ENCODE data around the gene NR5A2. TPM values are rescaled to one million over a fixed set of nuclear protein-coding genes. Genes with fewer than 3 reads are reported as not detected.

Gene NR5A2
- total RNA-seq, 2 experiments from 2014 or later: 0.13 to 0.15 TPM

- no peak for DNase-seq
- Mint-ChIP-seq H3K4me1 (no peaks in the 10 kb centered on the region), H3K9me3 (no peaks in the 10 kb centered on the region), H3K36me3 (ENCODE audit: low read depth) (no peaks in the 10 kb centered on the region), H3K27ac (no peak overlapping the region), H3K27me3 (peaks cover 6% of the 10 kb centered on the region), H3K4me3 (no peak overlapping the region)
- CTCF ChIA-PET: no interaction called here
- POLR2A ChIA-PET: no interaction called here
Observed at GRCh38 chr1:200194477-200194876, 167.0 kb downstream of the NR5A2 start.

GRCh38 chr1:200198236-200198635 is 170.7 kb downstream of the NR5A2 start:
- POLR2A ChIA-PET: no interaction called here
- Mint-ChIP-seq H3K4me3 (no peak overlapping the region), H3K36me3 (ENCODE audit: low read depth) (no peaks in the 10 kb centered on the region), H3K27ac (no peak overlapping the region), H3K4me1 (no peaks in the 10 kb centered on the region), H3K9me3 (peaks cover 5% of the 10 kb centered on the region), H3K27me3 (peaks cover 9% of the 10 kb centered on the region)
- no peak for DNase-seq
- CTCF ChIA-PET: no interaction called here

GRCh38 chr1:200205216-200205995 is 177.9 kb downstream of the NR5A2 start:
- Mint-ChIP-seq H3K27me3 (peaks cover 22% of the 10 kb centered on the region), H3K4me1 (peaks cover 2% of the 10 kb centered on the region), H3K27ac (no peak overlapping the region), H3K9me3 (peaks cover 5% of the 10 kb centered on the region), H3K4me3 (no peak overlapping the region), H3K36me3 (ENCODE audit: low read depth) (no peaks in the 10 kb centered on the region)
- DNase-seq: no peak
- POLR2A ChIA-PET: no interaction called here
- CTCF ChIA-PET: interaction anchor here (0.5 kb wide), 1 partner anchor 192 kb away, joined by 3 read pairs; no protein-coding TSS in a partner anchor

GRCh38 chr1:200206340-200206739 is 178.8 kb downstream of the NR5A2 start:
- H3K36me3 Mint-ChIP-seq (ENCODE audit: low read depth): no peaks in the 10 kb centered on the region
- peaks cover 5% of the 10 kb centered on the region for H3K9me3 Mint-ChIP-seq
- H3K27ac Mint-ChIP-seq: no peak overlapping the region
- ChIA-PET CTCF (no interaction called here), POLR2A (no interaction called here)
- DNase-seq: no peak
- H3K4me1 Mint-ChIP-seq: peaks cover 2% of the 10 kb centered on the region
- H3K27me3 Mint-ChIP-seq: peaks cover 22% of the 10 kb centered on the region
- H3K4me3 Mint-ChIP-seq: no peak overlapping the region

GRCh38 chr1:200206761-200207160 is 179.3 kb downstream of the NR5A2 start:
- Mint-ChIP-seq H3K4me1 (peaks cover 2% of the 10 kb centered on the region), H3K27me3 (peaks cover 22% of the 10 kb centered on the region), H3K36me3 (ENCODE audit: low read depth) (no peaks in the 10 kb centered on the region), H3K4me3 (no peak overlapping the region), H3K27ac (no peak overlapping the region), H3K9me3 (peaks cover 5% of the 10 kb centered on the region)
- CTCF ChIA-PET: no interaction called here
- no peak for DNase-seq
- POLR2A ChIA-PET: no interaction called here

- H3K36me3 Mint-ChIP-seq (ENCODE audit: low read depth): no peaks in the 10 kb centered on the region
- H3K4me1 Mint-ChIP-seq: peaks cover 2% of the 10 kb centered on the region
- no peak for DNase-seq
- H3K9me3 Mint-ChIP-seq: peaks cover under 1% of the 10 kb centered on the region
- H3K27me3 Mint-ChIP-seq: peaks cover 19% of the 10 kb centered on the region
- H3K4me3 Mint-ChIP-seq: no peak overlapping the region
- ChIA-PET POLR2A (interaction anchor here (0.7 kb wide), 1 partner anchor 178 kb away, joined by 3 read pairs; no protein-coding TSS in a partner anchor), CTCF (no interaction called here)
- H3K27ac Mint-ChIP-seq: no peak overlapping the region
Observed at GRCh38 chr1:200207711-200208126, 180.2 kb downstream of the NR5A2 start.

GRCh38 chr1:200211157-200211556 is 183.6 kb downstream of the NR5A2 start:
- DNase-seq: no peak
- POLR2A ChIA-PET: no interaction called here
- Mint-ChIP-seq H3K27me3 (peaks cover 9% of the 10 kb centered on the region), H3K4me1 (peaks cover 2% of the 10 kb centered on the region), H3K27ac (no peak overlapping the region), H3K9me3 (no peaks in the 10 kb centered on the region), H3K4me3 (no peak overlapping the region), H3K36me3 (ENCODE audit: low read depth) (no peaks in the 10 kb centered on the region)
- CTCF ChIA-PET: no interaction called here

- Mint-ChIP-seq H3K4me3 (no peak overlapping the region), H3K4me1 (peaks cover 10% of the 10 kb centered on the region), H3K27me3 (peaks cover 7% of the 10 kb centered on the region), H3K27ac (no peak overlapping the region), H3K9me3 (no peaks in the 10 kb centered on the region), H3K36me3 (ENCODE audit: low read depth) (no peaks in the 10 kb centered on the region)
- DNase-seq: no peak
- CTCF ChIA-PET: no interaction called here
- POLR2A ChIA-PET: no interaction called here
Observed at GRCh38 chr1:200213392-200213791, 185.9 kb downstream of the NR5A2 start.

GRCh38 chr1:200213921-200214320 is 186.4 kb downstream of the NR5A2 start:
- ChIA-PET POLR2A (no interaction called here), CTCF (no interaction called here)
- no peak overlapping the region for H3K4me3 Mint-ChIP-seq
- peaks cover 12% of the 10 kb centered on the region for H3K4me1 Mint-ChIP-seq
- DNase-seq: no peak
- no peak overlapping the region for H3K27ac Mint-ChIP-seq
- peaks cover 9% of the 10 kb centered on the region for H3K27me3 Mint-ChIP-seq
- H3K36me3 Mint-ChIP-seq (ENCODE audit: low read depth): no peaks in the 10 kb centered on the region
- no peaks in the 10 kb centered on the region for H3K9me3 Mint-ChIP-seq

GRCh38 chr1:200215350-200215749 is 187.8 kb downstream of the NR5A2 start:
- peaks cover 14% of the 10 kb centered on the region for H3K27me3 Mint-ChIP-seq
- no peaks in the 10 kb centered on the region for H3K9me3 Mint-ChIP-seq
- no peak overlapping the region for H3K27ac Mint-ChIP-seq
- no peak for DNase-seq
- no peak overlapping the region for H3K4me3 Mint-ChIP-seq
- ChIA-PET CTCF (no interaction called here), POLR2A (no interaction called here)
- H3K4me1 Mint-ChIP-seq: peaks cover 12% of the 10 kb centered on the region
- no peaks in the 10 kb centered on the region for H3K36me3 Mint-ChIP-seq (ENCODE audit: low read depth)

GRCh38 chr1:200217703-200218102 is 190.2 kb downstream of the NR5A2 start:
- no peak for DNase-seq
- Mint-ChIP-seq H3K9me3 (no peaks in the 10 kb centered on the region), H3K36me3 (ENCODE audit: low read depth) (no peaks in the 10 kb centered on the region), H3K27ac (no peak overlapping the region), H3K27me3 (peaks cover 17% of the 10 kb centered on the region), H3K4me1 (peaks cover 17% of the 10 kb centered on the region), H3K4me3 (no peak overlapping the region)
- CTCF ChIA-PET: no interaction called here
- POLR2A ChIA-PET: no interaction called here

GRCh38 chr1:200221614-200222282 is 194.2 kb downstream of the NR5A2 start:
- H3K4me1 Mint-ChIP-seq: peaks cover 32% of the 10 kb centered on the region
- DNase-seq: no peak
- POLR2A ChIA-PET: no interaction called here
- no peaks in the 10 kb centered on the region for H3K36me3 Mint-ChIP-seq (ENCODE audit: low read depth)
- no peaks in the 10 kb centered on the region for H3K9me3 Mint-ChIP-seq
- no peak overlapping the region for H3K4me3 Mint-ChIP-seq
- H3K27ac Mint-ChIP-seq: no peak overlapping the region
- CTCF ChIA-PET: interaction anchor here (1.2 kb wide), 1 partner anchor 64 kb away, joined by 3 read pairs; no protein-coding TSS in a partner anchor
- peaks cover 17% of the 10 kb centered on the region for H3K27me3 Mint-ChIP-seq

GRCh38 chr1:200223207-200223606 is 195.7 kb downstream of the NR5A2 start:
- POLR2A ChIA-PET: no interaction called here
- Mint-ChIP-seq H3K27me3 (peaks cover 14% of the 10 kb centered on the region), H3K27ac (no peak overlapping the region), H3K4me3 (no peak overlapping the region), H3K9me3 (no peaks in the 10 kb centered on the region), H3K36me3 (ENCODE audit: low read depth) (no peaks in the 10 kb centered on the region), H3K4me1 (peaks cover 25% of the 10 kb centered on the region)
- DNase-seq: no peak
- CTCF ChIA-PET: interaction anchor here (1.2 kb wide), 1 partner anchor 65 kb away, joined by 3 read pairs; no protein-coding TSS in a partner anchor

- ChIA-PET POLR2A (no interaction called here), CTCF (no interaction called here)
- no peak overlapping the region for H3K4me3 Mint-ChIP-seq
- H3K4me1 Mint-ChIP-seq: peaks cover 25% of the 10 kb centered on the region
- H3K27me3 Mint-ChIP-seq: peaks cover 14% of the 10 kb centered on the region
- DNase-seq: no peak
- no peak overlapping the region for H3K27ac Mint-ChIP-seq
- H3K9me3 Mint-ChIP-seq: no peaks in the 10 kb centered on the region
- H3K36me3 Mint-ChIP-seq (ENCODE audit: low read depth): no peaks in the 10 kb centered on the region
Observed at GRCh38 chr1:200223613-200224012, 196.1 kb downstream of the NR5A2 start.
